Ovary (tissue), 9 donors: ENCODE measurements around the gene OPRD1. TPM values are rescaled to one million over a fixed set of nuclear protein-coding genes. Genes with fewer than 3 reads are reported as not detected.
"Not testable (repeated sequence)": the region's sequence is repeated elsewhere in the genome, so short reads cannot be mapped to it uniquely, and the experiment has no call there.

Experiments used
- DNase-seq, 5 donors: peaks; one replicate each; pipeline ENCODE4 v3.0.0-alpha.2; 2019 to 2020
- H3K27ac ChIP-seq, 2 donors: fragments of 200-600 bp; one replicate each; pipeline versions ENCODE4 v1.5.1 to v1.8.0; 2019 to 2022
- H3K27me3 ChIP-seq: fragments of 200-600 bp; one replicate; pipeline ENCODE4 v1.8.0; 2022
- H3K36me3 ChIP-seq: fragments of 200-600 bp; sonication (generic); one replicate; pipeline ENCODE4 v1.5.1; 2019
- H3K4me1 ChIP-seq: one replicate; pipeline ENCODE4 v1.8.1; 2013; ENCODE audit warnings: mild to moderate bottlenecking, moderate library complexity; ENCODE audit not compliant: insufficient read depth
- H3K4me3 ChIP-seq: fragments of 200-600 bp; sonication (generic); one replicate; pipeline ENCODE4 v1.5.1; 2017
- H3K9me3 ChIP-seq, 2 donors: fragments of 200-600 bp in 1 of 2; sonication (generic) in 1 of 2; one replicate each; pipeline versions ENCODE4 v1.5.1 to v1.8.1; 2013 to 2019; ENCODE audit warnings: mild to moderate bottlenecking in 1 of 2, moderate library complexity in 1 of 2
- EP300 ChIP-seq: sonication (generic); formaldehyde crosslinking; IDR thresholded peaks from one replicate; pipeline ENCODE4 v1.6.1; 2017; ENCODE audit warnings: antibody characterized with exemption
- POLR2A ChIP-seq: fragments of 450-650 bp; IDR thresholded peaks from one replicate; pipeline ENCODE4 v1.6.1; 2017; ENCODE audit warnings: antibody characterized with exemption, mild to moderate bottlenecking, moderate library complexity
- WGBS, 3 donors: extraction: QIAGEN DNeasy Blood & Tissue Kit in 1 of 3; methylation state at CpG; one replicate each; pipeline versions ENCODE4 v1.1.5 to v1.1.7; 2013 to 2017; 5-methylcytosine and 5-hydroxymethylcytosine counted together
- intact Hi-C, 4 donors: fragments of 100-400 bp; cut with DNase I; formaldehyde crosslinking; loops; one replicate each; pipeline versions ENCODE4 v1.11.0 to v1.15.1; 2022 to 2023
- polyA plus RNA-seq, 2 donors: library from polyadenylated mRNA; stranded (reverse); fragments of 200-250 nt in 1 of 2; fragments of 350-450 nt in 1 of 2; fragmentation: Illumina TruSeq in 1 of 2; extraction: RNeasy Lipid Tissue Mini Kit (QIAGEN cat#74804) in 1 of 2; gene quantifications; one replicate each; pipeline ENCODE4 v1.2.3, GENCODE V29; 2013 to 2014
- total RNA-seq, 7 donors: library from RNA; depleted of rRNA in 2 of 7; stranded (reverse); fragments of >200 nt in 2 of 7; fragmentation: NEBNext Ultra II Directional in 3 of 7; extraction: Animal tissue kit (Norgen Biotek cat#: 25700) in 3 of 7; gene quantifications; one replicate each; pipeline versions ENCODE4 v1.1.0 to v1.2.4, GENCODE V29; 2016 to 2023
- TF ChIP-seq, protein P1 (sequence below), 3 donors: fragments of 450-650 bp in 2 of 3; fragments of 200-600 bp in 1 of 3; IDR thresholded peaks; one replicate each; pipeline versions ENCODE4 v1.5.1 to v1.8.0; 2016 to 2022; ENCODE audit warnings: antibody characterized with exemption in 3 of 3, mild to moderate bottlenecking in 1 of 3
- donor health status: DM: no; HTN: no; CAD: no; lungs with moderate emphysema.
- donor health status: DM: no; HTN: no; CAD: no.
- donor health status: Bipolar disorder and iron deficiency.
- donor health status: DM: yes; HTN: yes; CAD: no.
- donor health status: DM: no; HTN: no; CAD: no.
- donor health status: DM: yes; HTN: yes; CAD: no.

OPRD1 gene
- total and polyA plus RNA-seq, 9 donors: 0.02 TPM; not detected in 8

DNA sequence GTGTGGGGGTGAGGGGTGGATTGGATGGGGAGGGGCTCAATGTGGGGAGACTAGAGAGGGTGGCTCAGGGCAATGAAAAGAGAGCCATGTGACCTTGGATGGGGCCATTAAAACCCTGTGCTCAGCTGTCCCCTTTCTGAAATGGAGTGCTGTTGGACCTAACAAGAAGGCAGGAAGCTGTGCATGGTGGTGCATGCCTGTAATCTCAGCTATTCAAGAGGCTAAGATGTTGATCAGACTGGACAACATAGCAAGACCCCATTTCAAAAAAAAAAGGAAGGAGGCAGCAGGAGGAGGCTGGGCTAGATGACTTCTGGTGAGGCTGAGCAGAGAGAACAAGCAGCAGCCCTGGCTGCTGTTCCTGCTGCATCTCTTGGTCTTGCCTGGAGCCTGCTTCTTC, 7.0 kb downstream of the OPRD1 start:
- Histone ChIP-seq H3K27me3 (no peaks in the 10 kb centered on the region), H3K27ac (no peak overlapping the region), H3K4me1 (no peaks in the 10 kb centered on the region), H3K9me3 (no peaks in the 10 kb centered on the region), H3K36me3 (no peaks in the 10 kb centered on the region), H3K4me3 (no peak overlapping the region)
- DNase-seq: no peak
- TF ChIP-seq EP300 (no peak), POLR2A (no peak)
- TF ChIP-seq, protein P1, sequence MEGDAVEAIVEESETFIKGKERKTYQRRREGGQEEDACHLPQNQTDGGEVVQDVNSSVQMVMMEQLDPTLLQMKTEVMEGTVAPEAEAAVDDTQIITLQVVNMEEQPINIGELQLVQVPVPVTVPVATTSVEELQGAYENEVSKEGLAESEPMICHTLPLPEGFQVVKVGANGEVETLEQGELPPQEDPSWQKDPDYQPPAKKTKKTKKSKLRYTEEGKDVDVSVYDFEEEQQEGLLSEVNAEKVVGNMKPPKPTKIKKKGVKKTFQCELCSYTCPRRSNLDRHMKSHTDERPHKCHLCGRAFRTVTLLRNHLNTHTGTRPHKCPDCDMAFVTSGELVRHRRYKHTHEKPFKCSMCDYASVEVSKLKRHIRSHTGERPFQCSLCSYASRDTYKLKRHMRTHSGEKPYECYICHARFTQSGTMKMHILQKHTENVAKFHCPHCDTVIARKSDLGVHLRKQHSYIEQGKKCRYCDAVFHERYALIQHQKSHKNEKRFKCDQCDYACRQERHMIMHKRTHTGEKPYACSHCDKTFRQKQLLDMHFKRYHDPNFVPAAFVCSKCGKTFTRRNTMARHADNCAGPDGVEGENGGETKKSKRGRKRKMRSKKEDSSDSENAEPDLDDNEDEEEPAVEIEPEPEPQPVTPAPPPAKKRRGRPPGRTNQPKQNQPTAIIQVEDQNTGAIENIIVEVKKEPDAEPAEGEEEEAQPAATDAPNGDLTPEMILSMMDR (IDR thresholded peaks at IDR 0.05): no peak
- intact Hi-C loops: no loop called here

DNA sequence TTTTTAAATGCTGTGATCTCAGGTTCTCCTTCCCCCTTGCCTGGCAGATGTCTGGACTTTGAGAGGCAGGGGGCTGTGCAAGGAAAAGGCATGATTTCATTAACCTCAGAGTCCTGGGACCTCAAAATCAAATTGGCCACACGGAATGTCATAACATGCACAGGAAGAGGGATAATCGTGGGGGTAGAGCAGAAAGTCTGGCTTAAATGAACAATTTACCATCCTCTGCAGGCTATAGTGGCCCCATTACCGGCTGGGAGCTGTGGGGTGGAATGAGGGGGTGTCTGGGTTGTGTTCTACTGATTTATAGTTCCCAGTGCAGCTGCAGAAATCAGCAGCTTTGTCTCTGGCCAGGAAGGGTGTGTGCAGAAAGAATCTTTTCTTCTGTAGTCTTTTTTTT, 10.8 kb downstream of the OPRD1 start:
- DNase-seq: no peak
- Histone ChIP-seq H3K27ac (no peak overlapping the region), H3K27me3 (no peaks in the 10 kb centered on the region), H3K9me3 (no peaks in the 10 kb centered on the region), H3K4me3 (no peak overlapping the region), H3K36me3 (no peaks in the 10 kb centered on the region), H3K4me1 (no peaks in the 10 kb centered on the region)
- intact Hi-C loops: no loop called here
- TF ChIP-seq EP300: no peak
- no peak for TF ChIP-seq POLR2A
- TF ChIP-seq, protein P1 (IDR thresholded peaks at IDR 0.05): no peak
- 5 to 9% (median 7%) methylated on average over 3 of the region's 3 CpGs for WGBS, 3 donors

DNA sequence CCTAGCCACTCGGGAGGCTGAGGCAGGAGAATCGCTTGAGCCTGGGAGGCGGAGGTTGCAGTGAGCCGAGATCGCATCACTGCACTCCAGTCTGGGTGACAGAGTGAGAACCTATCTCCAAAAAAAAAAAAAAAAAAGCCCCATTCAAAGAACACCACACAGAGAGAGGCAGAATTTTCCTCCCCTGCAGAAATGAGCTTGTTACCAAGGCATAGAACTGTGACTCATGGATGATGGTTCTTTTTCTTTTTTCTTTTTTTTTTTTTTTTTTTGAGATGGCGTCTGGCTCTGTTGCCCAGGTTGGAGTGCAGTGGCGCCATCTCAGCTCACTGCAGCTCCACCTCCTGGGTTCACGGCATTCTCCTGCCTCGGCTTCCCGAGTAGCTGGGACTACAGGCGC, 12.1 kb downstream of the OPRD1 start:
- H3K4me1 ChIP-seq, H3K36me3 ChIP-seq, H3K27me3 ChIP-seq, DNase-seq, H3K4me3 ChIP-seq, H3K27ac ChIP-seq, intact Hi-C loops, H3K9me3 ChIP-seq: not testable (repeated sequence)
- WGBS, 3 donors: 87 to 91% (median 89%) methylated on average over 11 of the region's 11 CpGs

DNA sequence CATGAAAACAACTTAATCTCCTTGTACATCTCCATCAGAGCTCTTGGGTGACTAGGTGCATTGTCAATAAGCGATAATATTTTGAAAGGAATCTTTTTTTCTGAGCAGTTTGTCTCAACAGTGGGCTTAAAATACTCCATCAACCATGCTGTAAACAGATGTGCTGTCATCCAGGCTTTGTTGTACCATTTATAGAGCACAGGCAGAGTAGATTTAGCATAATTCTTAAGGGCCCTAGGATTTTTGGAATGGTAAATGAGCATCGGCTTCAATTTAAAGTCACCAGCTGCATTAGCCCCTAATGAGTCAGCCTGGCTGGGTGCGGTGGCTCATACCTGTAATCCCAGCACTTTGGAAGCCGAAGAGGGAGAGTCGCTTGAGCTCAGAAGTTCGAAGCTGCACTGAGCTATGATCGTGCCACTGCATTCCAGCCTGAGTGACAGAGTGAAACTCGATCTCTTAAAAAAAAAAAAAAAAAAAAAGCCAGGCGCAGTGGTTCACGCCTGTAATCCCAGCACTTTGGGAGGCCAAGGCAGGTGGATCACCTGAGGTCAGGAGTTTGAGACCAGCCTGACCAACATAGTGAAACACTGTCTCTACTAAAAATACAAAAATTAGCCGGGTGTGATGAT, 16.4 kb downstream of the OPRD1 start:
- DNase-seq, H3K36me3 ChIP-seq, H3K27me3 ChIP-seq, H3K4me3 ChIP-seq, H3K4me1 ChIP-seq, H3K9me3 ChIP-seq, intact Hi-C loops, H3K27ac ChIP-seq: not testable (repeated sequence)
- 51 to 60% (median 53%) methylated on average over 11 of the region's 11 CpGs for WGBS, 3 donors

DNA sequence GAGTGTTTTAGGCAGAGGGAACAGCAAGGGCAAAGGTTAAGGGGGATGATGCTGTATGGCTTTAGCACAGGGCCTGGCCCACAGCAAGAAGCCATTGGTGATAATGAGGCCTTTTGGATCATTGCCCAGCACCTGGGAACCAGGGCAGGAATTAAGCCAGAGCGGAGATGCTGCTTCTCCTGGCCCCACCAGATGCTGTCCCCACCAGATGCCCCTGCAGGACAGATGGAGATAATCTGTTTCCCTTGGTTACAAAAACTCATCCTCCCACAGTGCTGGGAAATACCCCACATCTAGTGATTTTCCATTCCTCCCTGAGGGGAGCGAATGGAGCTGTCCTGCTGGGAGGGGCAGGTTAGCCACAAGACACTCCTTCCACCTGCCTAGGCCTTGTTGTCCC, 18.8 kb downstream of the OPRD1 start:
- no peaks in the 10 kb centered on the region for H3K36me3 ChIP-seq
- H3K27ac ChIP-seq: no peak overlapping the region
- H3K27me3 ChIP-seq: no peaks in the 10 kb centered on the region
- WGBS, 3 donors: 79 to 81% (median 79%) methylated on average over 2 of the region's 2 CpGs
- no peaks in the 10 kb centered on the region for H3K4me1 ChIP-seq
- DNase-seq: no peak
- H3K9me3 ChIP-seq: no peaks in the 10 kb centered on the region
- no peak overlapping the region for H3K4me3 ChIP-seq
- TF ChIP-seq, protein P1 (IDR thresholded peaks at IDR 0.05): no peak
- TF ChIP-seq POLR2A (no peak), EP300 (no peak)
- intact Hi-C loops: no loop called here
